A549 (cell line): ENCODE data around the gene ZNF407.

Source experiments
- FOXS1 ChIP-seq: fragments of 250-450 bp; sonication (Bioruptor Pico); IDR thresholded peaks from 2 replicates; pipeline ENCODE4 v1.5.0; 2020; ENCODE audit warnings: mild to moderate bottlenecking, moderate library complexity
- RFX5 ChIP-seq: fragments of 450-650 bp; IDR thresholded peaks from 2 replicates; pipeline ENCODE4 v1.7.1; 2014; ENCODE audit warnings: antibody characterized with exemption, mild to moderate bottlenecking, moderate library complexity
- TF ChIP-seq, protein P1 (sequence below): fragments of >200 bp; sonication (Bioruptor Twin); formaldehyde crosslinking; IDR thresholded peaks from 3 replicates; pipeline ENCODE4 v1.5.1; 2016
- TF ChIP-seq, protein P2 (sequence below): IDR thresholded peaks from 2 replicates; pipeline ENCODE4 v1.6.1; 2012; ENCODE audit warnings: low read depth, borderline replicate concordance

- TF ChIP-seq FOXS1 (CRISPR knock-in tag) (no peak), RFX5 (no peak)
- TF ChIP-seq, protein P1, sequence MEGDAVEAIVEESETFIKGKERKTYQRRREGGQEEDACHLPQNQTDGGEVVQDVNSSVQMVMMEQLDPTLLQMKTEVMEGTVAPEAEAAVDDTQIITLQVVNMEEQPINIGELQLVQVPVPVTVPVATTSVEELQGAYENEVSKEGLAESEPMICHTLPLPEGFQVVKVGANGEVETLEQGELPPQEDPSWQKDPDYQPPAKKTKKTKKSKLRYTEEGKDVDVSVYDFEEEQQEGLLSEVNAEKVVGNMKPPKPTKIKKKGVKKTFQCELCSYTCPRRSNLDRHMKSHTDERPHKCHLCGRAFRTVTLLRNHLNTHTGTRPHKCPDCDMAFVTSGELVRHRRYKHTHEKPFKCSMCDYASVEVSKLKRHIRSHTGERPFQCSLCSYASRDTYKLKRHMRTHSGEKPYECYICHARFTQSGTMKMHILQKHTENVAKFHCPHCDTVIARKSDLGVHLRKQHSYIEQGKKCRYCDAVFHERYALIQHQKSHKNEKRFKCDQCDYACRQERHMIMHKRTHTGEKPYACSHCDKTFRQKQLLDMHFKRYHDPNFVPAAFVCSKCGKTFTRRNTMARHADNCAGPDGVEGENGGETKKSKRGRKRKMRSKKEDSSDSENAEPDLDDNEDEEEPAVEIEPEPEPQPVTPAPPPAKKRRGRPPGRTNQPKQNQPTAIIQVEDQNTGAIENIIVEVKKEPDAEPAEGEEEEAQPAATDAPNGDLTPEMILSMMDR, result no peak
- TF ChIP-seq, protein P2, sequence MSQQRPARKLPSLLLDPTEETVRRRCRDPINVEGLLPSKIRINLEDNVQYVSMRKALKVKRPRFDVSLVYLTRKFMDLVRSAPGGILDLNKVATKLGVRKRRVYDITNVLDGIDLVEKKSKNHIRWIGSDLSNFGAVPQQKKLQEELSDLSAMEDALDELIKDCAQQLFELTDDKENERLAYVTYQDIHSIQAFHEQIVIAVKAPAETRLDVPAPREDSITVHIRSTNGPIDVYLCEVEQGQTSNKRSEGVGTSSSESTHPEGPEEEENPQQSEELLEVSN, result no peak
Observed at GRCh38 chr18:75112186-75113096, 514.8 kb downstream of the ZNF407 start.
